ENCODE data around the gene EXOC7.

GRCh38 chr17:76095943-76096342, 7.6 kb downstream of the EXOC7 start:
- TF ChIP-seq CTCF (conservative IDR thresholded peaks at IDR 0.05 in 1 of 2, IDR thresholded peaks at IDR 0.05 in 1 of 2; ENCODE audit: low read depth in 1 of 2, low read length in 2 of 2), result no peak
- no peak for TF ChIP-seq EZH2 (IDR thresholded peaks at IDR 0.05; ENCODE audit: low read length, missing control alignments)

All from fibroblast of lung (primary cell).